ENCODE data around the gene P2RX5. TPM values are rescaled to one million over a fixed set of nuclear protein-coding genes. Genes with fewer than 3 reads are reported as not detected.
"Not testable (repeated sequence)": the region's sequence is repeated elsewhere in the genome, so short reads cannot be mapped to it uniquely, and the experiment has no call there.

P2RX5 gene
- total RNA-seq, 1 donor from 2014 or later = 0.30 TPM

DNA sequence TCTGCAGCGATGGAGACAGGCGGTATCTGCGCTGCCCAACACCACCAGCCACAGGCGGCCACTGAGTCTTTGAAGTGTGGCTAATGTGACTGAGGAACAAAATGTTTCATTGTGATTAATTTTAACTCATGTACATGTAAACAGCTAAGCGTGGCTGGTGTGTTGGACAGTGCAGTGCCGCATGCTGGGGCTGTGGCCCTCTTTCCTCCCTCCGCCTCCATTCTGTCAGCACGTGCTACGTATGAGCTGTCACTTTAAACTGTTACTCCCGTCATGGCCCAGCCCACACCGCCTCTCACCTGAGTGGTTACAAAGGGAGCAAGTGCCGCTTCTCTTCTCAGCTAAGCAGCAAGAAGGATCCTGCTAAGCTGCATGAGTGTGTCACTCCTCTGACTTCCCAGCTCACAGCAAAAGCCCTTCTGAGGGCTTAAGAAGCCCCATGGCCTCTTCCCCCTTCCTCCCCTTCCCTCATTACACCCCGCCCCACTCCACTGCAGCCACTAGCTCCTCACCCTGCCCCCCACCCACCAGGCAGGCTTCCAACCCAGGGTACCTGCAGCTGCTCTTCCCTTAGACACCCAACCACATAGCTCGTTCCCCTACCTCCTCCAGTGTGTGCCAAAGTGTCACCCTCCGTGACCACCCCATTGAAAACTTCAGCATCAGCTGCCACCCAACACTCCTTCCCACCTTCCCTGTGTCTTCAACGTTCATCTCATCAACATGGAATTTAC, 42.8 kb upstream of the P2RX5 start:
- Mint-ChIP-seq H3K27ac (ENCODE audit: unreplicated experiment) (no peak overlapping the region), H3K9me3 (ENCODE audit: low read depth) (no peaks in the 10 kb centered on the region), H3K36me3 (ENCODE audit: low read depth) (no peaks in the 10 kb centered on the region), H3K27me3 (ENCODE audit: low read depth) (no peaks in the 10 kb centered on the region), H3K4me1 (ENCODE audit: low read depth) (peaks cover 19% of the 10 kb centered on the region), H3K4me3 (ENCODE audit: unreplicated experiment) (no peak overlapping the region)
- no peak for DNase-seq (ENCODE audit: low spot score)
- TF ChIP-seq, protein P1, sequence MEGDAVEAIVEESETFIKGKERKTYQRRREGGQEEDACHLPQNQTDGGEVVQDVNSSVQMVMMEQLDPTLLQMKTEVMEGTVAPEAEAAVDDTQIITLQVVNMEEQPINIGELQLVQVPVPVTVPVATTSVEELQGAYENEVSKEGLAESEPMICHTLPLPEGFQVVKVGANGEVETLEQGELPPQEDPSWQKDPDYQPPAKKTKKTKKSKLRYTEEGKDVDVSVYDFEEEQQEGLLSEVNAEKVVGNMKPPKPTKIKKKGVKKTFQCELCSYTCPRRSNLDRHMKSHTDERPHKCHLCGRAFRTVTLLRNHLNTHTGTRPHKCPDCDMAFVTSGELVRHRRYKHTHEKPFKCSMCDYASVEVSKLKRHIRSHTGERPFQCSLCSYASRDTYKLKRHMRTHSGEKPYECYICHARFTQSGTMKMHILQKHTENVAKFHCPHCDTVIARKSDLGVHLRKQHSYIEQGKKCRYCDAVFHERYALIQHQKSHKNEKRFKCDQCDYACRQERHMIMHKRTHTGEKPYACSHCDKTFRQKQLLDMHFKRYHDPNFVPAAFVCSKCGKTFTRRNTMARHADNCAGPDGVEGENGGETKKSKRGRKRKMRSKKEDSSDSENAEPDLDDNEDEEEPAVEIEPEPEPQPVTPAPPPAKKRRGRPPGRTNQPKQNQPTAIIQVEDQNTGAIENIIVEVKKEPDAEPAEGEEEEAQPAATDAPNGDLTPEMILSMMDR (IDR thresholded peaks at IDR 0.05) = no peak

DNA sequence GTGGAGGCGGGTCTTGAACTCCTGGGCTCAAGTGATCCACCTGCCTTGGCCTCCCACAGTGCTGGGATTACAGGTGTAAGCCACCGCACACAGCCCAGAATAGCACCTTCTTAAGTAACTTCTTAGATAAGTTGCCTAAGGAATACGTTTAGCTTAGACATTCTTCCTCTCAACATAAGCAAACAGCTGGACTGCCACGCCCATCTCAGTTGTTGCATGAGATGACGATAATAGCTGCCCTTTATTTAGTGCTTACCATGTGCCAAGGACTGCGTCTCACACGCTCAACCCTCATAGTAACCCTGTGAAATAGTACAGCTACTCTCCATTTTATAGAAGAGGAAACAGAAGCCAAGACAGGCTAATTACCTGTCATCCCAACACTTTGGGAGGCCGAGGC, 39.6 kb upstream of the P2RX5 start:
- Mint-ChIP-seq H3K9me3 (ENCODE audit: low read depth) (no peaks in the 10 kb centered on the region), H3K4me1 (ENCODE audit: low read depth) (peaks cover 45% of the 10 kb centered on the region), H3K27ac (ENCODE audit: unreplicated experiment) (no peak overlapping the region), H3K4me3 (ENCODE audit: unreplicated experiment) (no peak overlapping the region), H3K36me3 (ENCODE audit: low read depth) (no peaks in the 10 kb centered on the region), H3K27me3 (ENCODE audit: low read depth) (no peaks in the 10 kb centered on the region)
- TF ChIP-seq, protein P1 (IDR thresholded peaks at IDR 0.05) = no peak
- no peak for DNase-seq (ENCODE audit: low spot score)

DNA sequence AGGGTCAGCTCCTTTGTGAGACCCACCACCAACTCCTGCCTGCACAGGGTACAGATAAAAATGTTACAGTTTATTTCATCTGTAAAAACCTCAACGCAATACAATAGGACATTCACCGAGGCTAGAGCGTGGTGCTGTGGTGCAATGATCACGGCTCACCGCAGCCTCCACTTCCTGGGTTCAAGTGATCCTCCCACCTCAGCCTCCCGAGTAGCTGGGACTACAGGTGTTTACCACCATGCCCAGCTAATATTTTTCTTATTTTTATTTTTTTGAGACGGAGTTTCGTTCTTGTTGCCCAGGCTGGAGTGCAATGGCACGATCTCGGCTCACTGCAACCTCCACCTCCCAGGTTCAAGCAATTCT, 38.9 kb upstream of the P2RX5 start:
- H3K27me3 Mint-ChIP-seq (ENCODE audit: low read depth); H3K36me3 Mint-ChIP-seq (ENCODE audit: low read depth); H3K4me3 Mint-ChIP-seq (ENCODE audit: unreplicated experiment); H3K27ac Mint-ChIP-seq (ENCODE audit: unreplicated experiment); DNase-seq (ENCODE audit: low spot score); H3K9me3 Mint-ChIP-seq (ENCODE audit: low read depth): not testable (repeated sequence)
- H3K4me1 Mint-ChIP-seq (ENCODE audit: low read depth) = peaks cover 47% of the 10 kb centered on the region

DNA sequence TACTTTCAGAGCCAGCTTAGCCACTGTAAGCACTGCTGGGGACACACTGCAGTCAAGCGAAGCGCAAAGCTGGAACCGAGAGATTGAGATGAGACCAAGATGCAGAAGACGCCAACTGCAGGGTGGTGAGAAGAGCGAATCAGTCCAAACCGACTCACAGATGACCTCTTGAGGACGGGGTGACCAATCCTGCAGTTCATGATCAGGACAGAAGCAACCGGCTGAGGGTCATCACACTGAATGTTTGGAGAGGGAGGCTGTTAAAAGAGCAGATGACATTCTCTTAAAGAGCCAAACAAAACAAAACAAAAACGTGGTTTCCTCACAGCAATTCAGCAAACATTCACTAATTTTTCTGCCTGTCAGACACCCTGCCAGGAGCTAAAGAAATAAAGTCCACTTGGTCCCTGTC, 36.3 kb upstream of the P2RX5 start:
- peak overlapping the region; percentile 46 for H3K4me3 Mint-ChIP-seq (ENCODE audit: unreplicated experiment)
- H3K36me3 Mint-ChIP-seq (ENCODE audit: low read depth) = no peaks in the 10 kb centered on the region
- H3K27ac Mint-ChIP-seq (ENCODE audit: unreplicated experiment) = peak overlapping the region; percentile 86
- H3K4me1 Mint-ChIP-seq (ENCODE audit: low read depth) = peaks cover 37% of the 10 kb centered on the region
- TF ChIP-seq, protein P1 (IDR thresholded peaks at IDR 0.05) = no peak
- H3K9me3 Mint-ChIP-seq (ENCODE audit: low read depth) = no peaks in the 10 kb centered on the region
- no peaks in the 10 kb centered on the region for H3K27me3 Mint-ChIP-seq (ENCODE audit: low read depth)
- no peak for DNase-seq (ENCODE audit: low spot score)

DNA sequence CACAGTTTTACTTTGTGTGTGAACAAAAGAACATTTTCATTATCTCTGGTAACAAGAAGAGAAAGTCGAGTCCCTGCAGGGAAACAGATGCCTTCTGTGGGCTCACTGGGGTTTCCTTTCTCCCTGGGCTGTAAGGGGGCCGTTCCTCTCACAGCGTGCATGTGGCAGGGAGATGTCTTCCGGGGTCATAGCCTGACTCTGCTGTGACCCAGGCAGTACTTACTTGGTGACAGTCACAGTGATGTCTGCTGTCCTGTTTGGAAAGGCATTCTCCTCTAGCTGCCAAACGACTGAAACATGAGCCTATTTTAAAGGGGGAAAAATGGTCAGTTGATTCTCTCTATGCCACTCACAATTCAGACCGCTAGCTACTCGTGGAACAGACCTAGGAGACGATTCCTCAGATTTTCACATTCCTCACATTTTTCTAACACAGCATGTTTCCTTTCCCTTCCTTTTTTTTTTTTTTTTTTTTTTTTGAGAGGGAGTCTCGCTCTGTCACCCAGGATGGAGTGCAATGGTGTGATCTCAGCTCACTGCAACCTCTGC, 35.0 kb upstream of the P2RX5 start:
- H3K36me3 Mint-ChIP-seq (ENCODE audit: low read depth) = no peaks in the 10 kb centered on the region
- H3K4me3 Mint-ChIP-seq (ENCODE audit: unreplicated experiment) = peak overlapping the region; percentile 56
- peaks cover 39% of the 10 kb centered on the region for H3K4me1 Mint-ChIP-seq (ENCODE audit: low read depth)
- no peaks in the 10 kb centered on the region for H3K9me3 Mint-ChIP-seq (ENCODE audit: low read depth)
- H3K27me3 Mint-ChIP-seq (ENCODE audit: low read depth) = no peaks in the 10 kb centered on the region
- DNase-seq (ENCODE audit: low spot score) = no peak
- TF ChIP-seq, protein P1 (IDR thresholded peaks at IDR 0.05) = no peak
- H3K27ac Mint-ChIP-seq (ENCODE audit: unreplicated experiment) = peak overlapping the region; percentile 94

DNA sequence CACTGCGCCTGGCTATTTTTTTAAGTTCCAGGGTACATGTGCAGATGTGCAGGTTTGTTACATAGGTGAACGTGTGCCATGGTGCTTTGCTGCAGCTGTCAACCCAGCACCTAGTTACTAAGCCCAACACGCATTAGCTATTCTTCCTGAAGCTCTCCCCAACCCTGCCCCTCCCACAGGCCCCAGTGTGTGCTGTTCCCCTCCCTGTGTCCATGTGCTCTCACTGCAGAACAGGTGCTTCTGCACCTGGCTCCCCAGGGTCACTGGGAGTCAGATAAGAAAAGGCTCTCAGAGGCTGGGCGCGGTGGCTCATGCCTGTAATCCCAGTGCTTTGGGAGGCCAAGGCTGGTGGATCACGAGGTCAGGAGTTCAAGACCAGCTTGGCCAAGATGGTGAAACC, 33.9 kb upstream of the P2RX5 start:
- Mint-ChIP-seq H3K27me3 (ENCODE audit: low read depth) (no peaks in the 10 kb centered on the region), H3K27ac (ENCODE audit: unreplicated experiment) (no peak overlapping the region), H3K4me1 (ENCODE audit: low read depth) (peaks cover 44% of the 10 kb centered on the region), H3K9me3 (ENCODE audit: low read depth) (no peaks in the 10 kb centered on the region), H3K4me3 (ENCODE audit: unreplicated experiment) (no peak overlapping the region), H3K36me3 (ENCODE audit: low read depth) (no peaks in the 10 kb centered on the region)
- TF ChIP-seq, protein P1 (IDR thresholded peaks at IDR 0.05) = no peak
- DNase-seq (ENCODE audit: low spot score) = no peak

DNA sequence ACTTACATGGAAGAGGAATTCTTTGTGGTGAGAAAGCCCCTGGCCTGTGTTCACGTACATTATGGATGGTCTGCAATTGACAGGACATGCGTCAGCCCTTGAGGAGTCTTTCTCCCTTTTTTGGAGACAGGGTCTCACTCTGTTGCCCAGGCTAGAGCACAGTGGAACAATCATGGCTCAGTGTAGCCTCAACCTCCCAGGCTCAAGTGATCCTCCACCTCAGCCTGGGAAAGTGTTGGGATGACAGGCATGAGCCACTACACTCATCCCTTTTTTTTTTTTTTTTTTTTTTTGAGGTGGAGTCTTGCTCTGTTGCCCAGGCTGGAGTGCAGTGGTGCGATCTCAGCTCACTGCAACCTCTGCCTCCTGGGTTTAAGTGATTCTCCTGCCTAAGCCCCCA, 32.1 kb upstream of the P2RX5 start:
- H3K4me3 Mint-ChIP-seq (ENCODE audit: unreplicated experiment); H3K27ac Mint-ChIP-seq (ENCODE audit: unreplicated experiment); H3K27me3 Mint-ChIP-seq (ENCODE audit: low read depth); DNase-seq (ENCODE audit: low spot score); H3K9me3 Mint-ChIP-seq (ENCODE audit: low read depth); H3K36me3 Mint-ChIP-seq (ENCODE audit: low read depth): not testable (repeated sequence)
- peaks cover 43% of the 10 kb centered on the region for H3K4me1 Mint-ChIP-seq (ENCODE audit: low read depth)
